Mononuclear cell (primary cell): Measurements from ENCODE around the gene POLG2. TPM values are rescaled to one million over a fixed set of nuclear protein-coding genes. Genes with fewer than 3 reads are reported as not detected.
"Not testable (repeated sequence)": the region's sequence is repeated elsewhere in the genome, so short reads cannot be mapped to it uniquely, and the experiment has no call there.

ENCODE experiments used
- H3K27me3 ChIP-seq: 2 replicates; pipeline ENCODE4 v1.6.0; 2011; ENCODE audit warnings: low read length, control low read depth; ENCODE audit not compliant: insufficient read depth
- H3K4me1 ChIP-seq: 2 replicates; pipeline ENCODE4 v1.5.1; 2011; ENCODE audit warnings: mild to moderate bottlenecking, low read length, control low read depth; ENCODE audit not compliant: insufficient read depth
- H3K4me3 ChIP-seq: 2 replicates; pipeline ENCODE4 v1.5.1; 2011; ENCODE audit warnings: mild to moderate bottlenecking, low read length, moderate library complexity
- H3K9me3 ChIP-seq: 2 replicates; pipeline ENCODE4 v1.5.1; 2011; ENCODE audit warnings: low read depth, mild to moderate bottlenecking, control low read depth, low read length
- total RNA-seq: library from RNA; depleted of rRNA; stranded (reverse); fragments of >200 nt; gene quantifications from one replicate; pipeline ENCODE4 v1.2.3, GENCODE V29; 2012

The POLG2 gene
- total RNA-seq, 1 donor = 17.2 TPM

DNA sequence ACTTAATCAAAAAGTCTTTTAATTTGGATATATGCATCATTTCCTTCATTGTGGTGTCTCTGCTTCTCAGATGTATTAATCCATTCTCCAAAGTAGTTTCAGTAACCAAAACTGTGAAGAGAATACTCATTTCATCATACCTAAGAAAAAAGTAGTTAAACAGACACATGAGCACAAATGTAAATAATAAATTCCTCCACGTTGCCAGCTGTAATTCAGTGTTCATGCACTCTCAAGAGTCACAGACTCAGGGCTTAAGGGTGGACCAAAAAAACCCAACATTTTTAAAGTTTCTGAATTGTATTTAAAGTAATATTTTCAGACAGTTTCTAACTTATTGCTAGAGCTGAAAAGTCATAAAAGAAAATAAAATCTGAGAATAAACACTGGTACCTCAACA is 19.0 kb downstream of the POLG2 start:
- Histone ChIP-seq H3K9me3 (no peaks in the 10 kb centered on the region), H3K4me3 (no peak overlapping the region), H3K4me1 (peaks cover 13% of the 10 kb centered on the region), H3K27me3 (no peaks in the 10 kb centered on the region)

DNA sequence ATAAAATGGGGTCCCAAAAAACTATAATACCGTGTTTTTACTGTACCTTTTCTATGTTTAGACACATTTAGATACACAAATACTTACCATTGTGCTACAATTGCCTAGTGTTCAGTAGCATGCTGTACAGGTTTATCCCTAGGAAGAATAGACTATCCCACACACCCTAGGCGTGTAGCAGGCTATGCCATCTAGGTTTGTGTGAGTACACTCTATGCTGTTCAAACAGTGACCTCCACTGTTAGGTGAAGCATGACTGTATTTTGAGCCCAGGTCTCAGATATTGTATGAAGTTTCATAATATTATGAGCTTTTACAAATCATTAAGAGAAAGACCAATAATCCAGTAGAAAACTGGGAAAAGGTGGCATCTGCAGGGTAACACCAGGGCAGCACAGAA is 24.3 kb downstream of the POLG2 start:
- H3K4me1 ChIP-seq = peaks cover 7% of the 10 kb centered on the region

DNA sequence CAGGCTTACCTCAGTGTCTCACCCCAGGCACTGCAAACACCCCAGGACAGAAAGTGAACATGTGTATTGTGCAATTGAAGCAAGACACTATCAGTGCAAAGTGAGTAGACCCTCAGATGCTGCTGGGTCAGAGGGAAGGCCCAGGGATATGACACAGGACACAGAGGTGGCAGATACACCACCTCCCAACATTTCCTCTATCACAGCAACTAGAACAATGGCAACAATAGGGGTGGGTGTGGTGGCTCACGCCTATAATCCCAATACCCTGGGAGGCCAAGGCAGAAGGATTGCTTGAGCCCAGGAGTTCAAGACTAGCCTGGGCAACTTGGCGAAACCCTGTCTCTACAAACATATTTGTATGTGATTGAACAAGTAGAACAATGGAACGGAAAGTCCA is 25.4 kb downstream of the POLG2 start:
- Histone ChIP-seq H3K4me1 (peaks cover 7% of the 10 kb centered on the region), H3K9me3 (no peaks in the 10 kb centered on the region), H3K4me3 (no peak overlapping the region), H3K27me3 (no peaks in the 10 kb centered on the region)

More for the DNA sequence above, 24.3 kb downstream of the POLG2 start:
- H3K9me3 ChIP-seq = no peaks in the 10 kb centered on the region
- no peaks in the 10 kb centered on the region for H3K27me3 ChIP-seq
- no peak overlapping the region for H3K4me3 ChIP-seq

DNA sequence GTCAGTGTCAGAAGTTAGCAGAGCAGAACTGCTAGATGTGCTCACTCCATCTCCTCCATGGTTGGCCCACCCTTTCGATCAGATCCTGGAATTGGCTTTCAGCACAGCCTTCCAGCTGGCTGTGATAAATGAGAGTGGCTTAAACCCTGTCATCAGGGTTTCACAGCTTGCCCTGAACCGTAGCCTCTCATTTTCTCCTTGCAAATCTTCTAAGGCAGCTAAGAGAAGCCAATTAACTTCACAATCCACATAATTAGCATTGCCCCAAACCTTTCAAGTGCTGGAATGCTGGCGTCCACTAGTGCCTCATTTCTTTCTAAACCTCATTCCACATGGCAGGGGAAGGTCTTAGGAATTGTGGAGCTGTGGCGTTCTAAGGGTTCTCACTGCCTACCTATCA is 26.2 kb downstream of the POLG2 start:
- Histone ChIP-seq H3K27me3 (no peaks in the 10 kb centered on the region), H3K4me3 (no peak overlapping the region), H3K4me1 (peaks cover 7% of the 10 kb centered on the region), H3K9me3 (no peaks in the 10 kb centered on the region)

DNA sequence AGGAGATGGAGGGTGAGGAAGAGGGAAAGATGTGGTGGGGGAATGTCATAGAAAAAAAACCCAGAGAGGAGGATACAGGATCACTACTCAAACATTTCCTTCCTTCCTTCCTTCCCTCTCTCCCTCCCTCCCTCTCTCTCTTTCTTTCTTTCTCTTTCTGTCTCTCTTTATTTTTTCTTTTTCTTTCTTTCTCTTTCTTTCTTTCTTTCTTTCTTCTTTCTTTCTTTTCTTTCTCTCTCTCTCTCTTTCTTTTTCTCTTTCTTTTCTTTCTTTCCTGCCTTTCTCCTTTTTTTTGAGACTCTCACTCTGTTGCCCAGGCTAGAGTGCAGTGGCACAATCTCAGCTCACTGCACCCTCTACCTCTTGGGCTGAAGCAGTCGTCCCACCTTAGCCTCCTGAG is 30.0 kb downstream of the POLG2 start:
- not testable (repeated sequence) for H3K4me3 ChIP-seq, H3K4me1 ChIP-seq, H3K9me3 ChIP-seq, H3K27me3 ChIP-seq

DNA sequence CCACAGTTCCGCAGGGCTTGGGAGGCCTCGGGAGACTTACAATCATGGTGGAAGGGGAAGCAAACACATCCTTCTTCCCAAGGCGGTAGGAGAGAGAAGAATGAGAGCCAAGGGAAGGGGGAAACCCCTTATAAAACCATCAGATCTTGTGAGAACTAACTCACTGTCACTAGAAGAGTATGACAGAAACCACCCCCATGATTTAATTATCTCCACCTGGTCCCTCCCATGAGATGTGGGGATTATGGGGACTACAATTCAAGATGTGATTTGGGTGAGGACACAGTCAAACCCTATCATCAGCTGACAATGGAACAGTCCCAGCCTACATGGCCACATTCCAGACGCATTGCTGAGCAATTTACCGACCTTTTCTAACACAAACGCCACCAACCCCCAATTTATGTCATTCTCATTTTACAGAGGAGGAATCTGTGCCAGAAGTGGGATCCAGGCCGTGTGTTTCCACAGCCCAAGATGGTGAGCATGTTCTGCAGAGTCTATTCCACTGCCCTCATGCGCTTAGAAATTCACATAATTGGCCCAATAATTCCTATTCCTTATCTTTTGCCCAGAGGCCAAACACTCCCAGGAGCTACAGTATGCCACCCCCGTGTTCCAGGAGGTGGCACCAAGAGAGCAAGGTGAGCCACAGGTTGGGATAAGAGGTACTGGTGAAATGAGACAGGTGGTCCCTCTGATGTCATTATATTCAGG is 30.7 kb downstream of the POLG2 start:
- Histone ChIP-seq H3K9me3 (no peaks in the 10 kb centered on the region), H3K27me3 (no peaks in the 10 kb centered on the region), H3K4me1 (no peaks in the 10 kb centered on the region), H3K4me3 (no peak overlapping the region)

DNA sequence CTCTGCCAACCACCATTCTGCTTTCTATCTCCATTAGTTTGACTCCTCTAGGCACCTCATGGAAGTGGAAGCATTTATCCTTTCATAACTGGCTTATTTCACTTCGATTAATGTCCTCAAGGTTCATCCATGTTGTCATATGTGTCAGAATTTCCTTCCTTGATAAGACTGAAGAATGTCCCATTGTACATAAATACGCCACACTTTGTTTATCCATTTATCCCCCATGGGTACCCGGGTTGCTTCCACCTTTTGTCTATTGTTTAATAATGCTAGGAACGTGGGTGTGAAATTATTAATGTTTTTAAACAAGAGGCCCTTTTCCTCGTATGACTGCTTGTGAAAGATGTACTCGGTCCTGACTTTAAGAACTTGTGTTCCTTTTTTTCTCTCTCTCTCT is 35.1 kb downstream of the POLG2 start:
- H3K9me3 ChIP-seq = no peaks in the 10 kb centered on the region
- no peaks in the 10 kb centered on the region for H3K27me3 ChIP-seq
- no peak overlapping the region for H3K4me3 ChIP-seq
- peaks cover 14% of the 10 kb centered on the region for H3K4me1 ChIP-seq

DNA sequence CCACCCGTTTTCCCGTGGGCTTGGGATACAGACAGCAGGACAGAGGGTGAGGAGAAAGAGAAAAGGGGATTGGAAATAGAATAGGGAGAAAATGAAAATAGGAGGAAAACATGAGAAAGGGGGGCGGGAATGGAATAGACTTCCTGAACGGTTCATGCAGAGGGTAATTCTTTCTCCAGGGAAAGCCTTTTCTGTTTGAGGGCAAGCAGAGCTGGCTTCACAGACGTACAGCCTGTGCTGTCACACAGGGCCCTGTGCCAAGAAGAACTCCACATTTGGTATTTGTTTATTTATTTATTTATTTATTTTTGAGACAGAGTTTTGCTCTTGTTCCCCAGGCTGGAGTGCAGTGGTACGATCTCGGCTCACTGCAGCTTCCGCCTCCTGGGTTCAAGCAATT is 35.9 kb downstream of the POLG2 start:
- no peaks in the 10 kb centered on the region for H3K9me3 ChIP-seq
- H3K4me3 ChIP-seq = no peak overlapping the region
- no peaks in the 10 kb centered on the region for H3K27me3 ChIP-seq
- peaks cover 22% of the 10 kb centered on the region for H3K4me1 ChIP-seq

DNA sequence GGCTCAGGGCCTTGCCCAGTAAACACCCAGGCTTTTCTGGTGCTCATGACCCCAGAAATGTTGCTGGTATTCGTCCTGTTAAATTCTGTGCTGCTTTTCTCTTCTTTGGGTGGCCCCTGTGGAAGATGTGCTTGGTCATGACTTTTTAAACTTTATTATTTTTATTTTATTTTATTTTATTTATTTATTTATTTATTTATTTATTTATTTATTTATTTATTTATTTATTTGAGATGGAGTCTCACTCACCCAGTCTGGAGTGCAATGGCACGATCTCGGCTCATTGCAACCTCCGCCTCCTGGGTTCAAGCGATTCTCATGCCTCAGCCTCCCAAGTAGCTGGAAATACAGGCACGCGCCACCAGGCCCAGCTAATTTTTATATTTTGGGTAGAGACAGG is 37.0 kb downstream of the POLG2 start:
- H3K9me3 ChIP-seq, H3K27me3 ChIP-seq, H3K4me3 ChIP-seq: not testable (repeated sequence)
- H3K4me1 ChIP-seq = peaks cover 33% of the 10 kb centered on the region

DNA sequence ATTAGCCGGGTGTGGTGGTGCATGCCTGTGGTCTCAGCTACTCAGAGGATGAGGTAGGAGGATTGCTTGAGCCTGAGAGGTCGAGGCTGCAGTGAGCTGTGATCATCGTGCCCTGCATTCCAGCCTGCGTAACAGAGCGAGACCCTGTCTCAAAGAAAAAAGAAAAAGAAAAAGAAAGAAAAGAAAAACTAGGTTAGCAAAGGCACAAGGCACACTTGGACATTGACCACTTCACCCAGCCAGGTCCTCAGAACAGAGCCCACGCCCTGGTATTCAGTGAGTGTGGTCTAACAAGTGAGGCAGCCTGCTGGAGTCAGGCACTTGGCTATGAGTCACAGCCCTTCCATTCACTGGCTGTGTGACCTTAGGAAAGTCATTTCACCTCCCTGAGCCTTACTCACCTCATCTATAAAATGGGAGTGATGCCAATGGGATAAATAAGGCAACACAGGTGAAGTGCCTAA is 37.5 kb downstream of the POLG2 start:
- H3K4me3 ChIP-seq = no peak overlapping the region
- no peaks in the 10 kb centered on the region for H3K27me3 ChIP-seq
- H3K4me1 ChIP-seq = peaks cover 38% of the 10 kb centered on the region

DNA sequence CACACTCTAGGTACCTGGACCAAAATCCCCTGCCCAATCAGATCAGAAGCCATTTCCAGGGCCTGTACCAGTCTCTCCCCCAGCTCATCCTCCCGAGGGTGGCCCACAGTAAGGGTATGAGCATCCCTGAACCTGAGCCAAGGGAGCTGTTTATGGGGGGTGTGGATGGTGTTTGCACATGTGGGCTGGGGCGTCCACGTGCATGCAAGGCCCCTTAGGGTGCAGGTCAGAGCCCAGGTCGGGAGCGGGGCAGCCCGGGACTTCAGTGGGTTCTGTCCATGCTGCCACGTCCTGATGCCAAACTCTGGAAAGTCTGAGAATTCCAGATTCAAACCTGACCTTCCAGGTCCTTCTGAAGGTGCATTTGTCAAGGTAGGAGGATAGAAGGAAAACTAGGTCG is 38.1 kb downstream of the POLG2 start:
- Histone ChIP-seq H3K9me3 (no peaks in the 10 kb centered on the region), H3K27me3 (no peaks in the 10 kb centered on the region), H3K4me1 (peaks cover 41% of the 10 kb centered on the region), H3K4me3 (no peak overlapping the region)

More for the DNA sequence above, 37.5 kb downstream of the POLG2 start:
- no peaks in the 10 kb centered on the region for H3K9me3 ChIP-seq

DNA sequence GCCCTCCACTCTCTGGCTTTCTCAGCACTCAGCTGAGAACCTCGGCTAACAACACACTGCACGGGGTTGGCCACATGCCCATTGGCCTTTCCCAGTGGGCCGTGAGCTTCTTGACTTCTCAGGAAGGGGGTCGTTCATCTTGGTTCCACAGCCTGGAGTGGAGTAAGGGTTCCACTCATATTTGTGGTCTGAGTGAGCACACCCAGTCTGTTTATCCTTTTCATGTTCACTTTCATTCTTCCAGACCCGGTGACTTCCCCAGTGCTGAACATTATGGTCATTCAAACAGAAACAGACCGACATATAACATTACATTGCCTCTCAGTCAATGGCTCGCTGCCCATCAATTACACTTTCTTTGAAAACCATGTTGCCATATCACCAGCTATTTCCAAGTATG is 39.7 kb downstream of the POLG2 start:
- no peaks in the 10 kb centered on the region for H3K9me3 ChIP-seq
- H3K4me1 ChIP-seq = peaks cover 57% of the 10 kb centered on the region
- H3K27me3 ChIP-seq = no peaks in the 10 kb centered on the region
- no peak overlapping the region for H3K4me3 ChIP-seq

DNA sequence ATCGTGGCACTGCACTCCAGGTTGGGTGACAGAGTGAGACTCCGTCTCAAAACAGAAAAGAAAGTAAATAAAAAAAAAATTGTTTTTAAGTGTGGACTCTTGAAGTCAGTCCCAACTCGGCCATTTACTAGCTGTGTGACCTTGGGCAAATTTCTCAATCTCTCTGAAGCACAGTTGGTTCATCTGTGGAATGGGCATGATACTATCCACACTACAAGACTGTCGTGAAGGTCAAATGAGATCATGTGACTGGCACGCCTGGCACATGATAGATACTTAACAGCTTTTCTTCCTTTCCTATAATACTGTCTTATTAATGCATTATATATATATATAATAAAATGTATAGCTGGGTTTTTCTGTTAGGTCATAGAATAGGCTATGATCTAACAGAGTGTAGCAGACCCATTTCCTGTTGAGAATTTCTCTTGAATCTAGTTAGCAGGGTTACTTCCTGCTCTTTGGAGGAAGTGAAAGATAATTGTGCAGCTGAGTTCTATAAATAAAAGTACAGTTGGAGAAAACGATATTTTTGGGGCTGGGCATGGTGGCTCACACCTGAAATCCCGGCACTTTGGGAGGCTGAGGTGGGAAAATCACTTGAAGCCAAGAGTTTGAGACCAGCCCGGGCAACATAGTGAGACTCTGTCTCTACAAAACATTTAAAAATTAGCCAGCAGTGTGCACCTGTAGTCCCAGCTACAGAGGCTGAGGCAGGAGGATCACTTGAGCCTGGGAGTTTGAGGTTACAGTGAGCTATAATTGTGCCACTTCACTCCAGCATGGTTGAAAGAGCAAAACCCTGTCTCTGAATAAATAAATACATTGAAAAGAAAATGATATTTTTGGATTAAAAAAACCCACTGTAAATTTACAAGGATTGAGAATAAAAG is 40.6 kb downstream of the POLG2 start:
- H3K4me3 ChIP-seq = no peak overlapping the region

DNA sequence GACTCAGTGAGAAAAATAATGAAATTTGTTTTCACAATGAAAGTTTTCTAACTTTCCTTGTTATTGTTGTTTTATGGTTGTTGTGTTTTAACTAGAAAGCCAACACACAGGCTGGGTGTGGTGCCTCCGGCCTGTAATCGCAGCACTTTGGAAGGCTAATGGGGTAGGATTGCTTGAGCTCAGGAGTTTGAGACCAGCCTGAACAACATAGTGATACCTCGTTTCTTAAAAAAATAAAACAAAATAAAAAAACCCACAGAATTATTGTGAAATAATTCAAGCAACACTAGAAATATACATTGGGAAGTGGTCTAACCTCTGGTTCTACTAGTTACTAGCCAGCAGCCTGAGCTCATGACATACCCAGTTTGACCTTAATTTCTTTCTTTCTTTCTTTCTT is 47.3 kb downstream of the POLG2 start:
- Histone ChIP-seq H3K4me1 (peaks cover 70% of the 10 kb centered on the region), H3K4me3 (peak overlapping the region; percentile 49), H3K27me3 (no peaks in the 10 kb centered on the region), H3K9me3 (no peaks in the 10 kb centered on the region)

More for the DNA sequence above, 40.6 kb downstream of the POLG2 start:
- no peaks in the 10 kb centered on the region for H3K9me3 ChIP-seq
- H3K4me1 ChIP-seq = peaks cover 64% of the 10 kb centered on the region
- no peaks in the 10 kb centered on the region for H3K27me3 ChIP-seq

DNA sequence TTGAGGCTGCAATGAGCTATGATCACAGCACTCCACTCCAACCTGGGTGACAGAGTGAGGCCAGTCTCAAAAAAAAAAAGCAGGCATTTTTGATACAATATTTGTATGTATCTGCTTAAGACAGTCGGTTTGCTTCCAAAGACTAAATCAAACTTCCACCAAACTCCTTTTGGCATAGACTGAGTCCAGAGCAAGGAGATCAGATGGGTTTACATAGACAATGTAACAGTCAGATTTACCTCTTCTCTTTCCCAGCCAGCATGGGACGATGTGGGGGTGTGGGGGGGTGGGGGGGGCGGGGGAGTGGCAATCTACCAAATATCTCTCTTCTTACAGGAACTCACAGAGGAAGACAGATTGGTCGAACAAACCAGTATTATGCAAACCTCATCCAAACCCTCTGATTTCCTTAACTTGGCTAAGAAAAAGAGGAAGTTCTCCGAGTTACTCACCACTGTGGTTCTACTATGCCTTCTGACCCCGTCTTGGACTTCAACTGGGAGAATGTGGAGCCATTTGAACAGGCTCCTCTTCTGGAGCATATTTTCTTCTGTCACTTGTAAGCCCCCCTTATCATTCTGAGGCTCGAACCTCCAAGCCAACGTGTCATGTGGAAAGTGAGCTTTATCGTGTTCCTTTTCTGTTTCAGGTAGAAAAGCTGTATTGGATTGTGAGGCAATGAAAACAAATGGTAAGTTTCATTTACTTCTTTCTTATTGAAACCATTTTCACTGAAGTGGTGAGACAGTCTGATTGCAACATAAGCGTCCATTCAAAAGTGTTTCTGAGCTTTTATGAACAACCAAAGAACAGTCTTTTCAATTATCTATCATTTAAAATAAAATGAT is 48.0 kb downstream of the POLG2 start, which contains the start of gene MILR1:
TSS of gene MILR1 (plus strand) at position 451 of the 848 bp plus-strand sequence. CDS start at position 505, 54 bp downstream.
- peaks cover 71% of the 10 kb centered on the region for H3K4me1 ChIP-seq
- H3K9me3 ChIP-seq = no peaks in the 10 kb centered on the region
- H3K4me3 ChIP-seq = peak within 1 kb of the TSS; percentile 49
- no peaks in the 10 kb centered on the region for H3K27me3 ChIP-seq
